ENCODE measurements around the gene NUTM1.
"Not testable (repeated sequence)": the region's sequence is repeated elsewhere in the genome, so short reads cannot be mapped to it uniquely, and the experiment has no call there.

NUTM1 gene

DNA sequence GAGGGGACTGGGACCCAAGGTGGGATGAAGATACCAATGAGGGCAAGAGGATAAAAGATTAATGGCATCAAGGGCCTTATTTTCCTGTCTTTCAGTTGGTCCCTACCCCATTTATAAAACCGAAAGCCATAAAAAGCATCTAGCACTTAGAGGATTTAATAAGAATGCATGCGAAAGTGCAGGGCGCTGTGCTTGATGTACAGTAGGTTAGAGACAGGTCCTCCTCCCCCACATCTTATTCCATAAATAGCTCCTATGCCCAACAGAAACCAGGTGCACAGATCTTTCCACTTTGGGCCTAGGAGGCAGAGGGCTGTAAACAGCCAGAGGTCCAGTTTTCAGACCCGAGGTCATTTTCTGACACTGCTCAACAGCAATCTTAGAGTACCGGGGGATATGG lies 22.7 kb downstream of the NUTM1 start:
- no peak for DNase-seq (ENCODE audit: low read depth)

DNA sequence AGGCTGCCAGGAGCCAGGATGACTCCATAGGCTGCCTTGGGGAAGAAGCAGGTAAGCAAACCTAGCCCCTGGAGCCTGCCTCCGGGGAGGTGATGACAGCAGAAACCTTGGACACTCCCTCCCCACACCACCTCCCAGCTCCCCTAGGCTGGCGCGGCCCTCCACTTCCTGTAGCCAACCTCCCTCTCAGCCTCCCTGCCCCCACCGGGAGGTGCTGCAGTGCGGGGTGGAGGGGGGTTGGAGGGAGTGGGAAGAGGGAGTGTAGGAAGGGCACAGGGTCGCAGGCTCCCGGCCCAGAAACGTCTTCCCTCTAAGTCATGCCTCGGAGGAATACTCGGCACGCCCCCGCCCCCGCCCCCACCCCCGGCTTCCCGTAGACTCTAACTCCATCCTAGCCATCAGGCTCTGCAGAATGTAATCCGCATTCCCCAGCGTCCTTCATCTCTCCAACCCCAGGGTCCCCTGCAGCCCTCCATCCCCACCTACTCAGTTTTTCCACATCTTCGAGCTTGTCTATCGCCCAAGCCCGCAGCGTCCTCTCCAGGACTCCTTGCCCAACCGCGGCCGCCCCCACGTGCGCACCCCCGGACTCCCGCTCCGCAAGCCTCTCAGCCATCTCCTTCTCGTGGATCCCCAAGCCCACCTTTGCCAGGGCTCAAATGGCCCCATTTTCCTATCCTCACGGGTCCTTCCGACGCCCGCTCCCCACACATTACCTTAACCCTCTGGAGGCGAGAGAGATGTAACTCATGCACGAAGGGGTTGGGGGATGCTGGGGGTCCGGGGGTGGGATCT lies 23.4 kb downstream of the NUTM1 start:
- peak; percentile 70 for DNase-seq (ENCODE audit: low read depth)

DNA sequence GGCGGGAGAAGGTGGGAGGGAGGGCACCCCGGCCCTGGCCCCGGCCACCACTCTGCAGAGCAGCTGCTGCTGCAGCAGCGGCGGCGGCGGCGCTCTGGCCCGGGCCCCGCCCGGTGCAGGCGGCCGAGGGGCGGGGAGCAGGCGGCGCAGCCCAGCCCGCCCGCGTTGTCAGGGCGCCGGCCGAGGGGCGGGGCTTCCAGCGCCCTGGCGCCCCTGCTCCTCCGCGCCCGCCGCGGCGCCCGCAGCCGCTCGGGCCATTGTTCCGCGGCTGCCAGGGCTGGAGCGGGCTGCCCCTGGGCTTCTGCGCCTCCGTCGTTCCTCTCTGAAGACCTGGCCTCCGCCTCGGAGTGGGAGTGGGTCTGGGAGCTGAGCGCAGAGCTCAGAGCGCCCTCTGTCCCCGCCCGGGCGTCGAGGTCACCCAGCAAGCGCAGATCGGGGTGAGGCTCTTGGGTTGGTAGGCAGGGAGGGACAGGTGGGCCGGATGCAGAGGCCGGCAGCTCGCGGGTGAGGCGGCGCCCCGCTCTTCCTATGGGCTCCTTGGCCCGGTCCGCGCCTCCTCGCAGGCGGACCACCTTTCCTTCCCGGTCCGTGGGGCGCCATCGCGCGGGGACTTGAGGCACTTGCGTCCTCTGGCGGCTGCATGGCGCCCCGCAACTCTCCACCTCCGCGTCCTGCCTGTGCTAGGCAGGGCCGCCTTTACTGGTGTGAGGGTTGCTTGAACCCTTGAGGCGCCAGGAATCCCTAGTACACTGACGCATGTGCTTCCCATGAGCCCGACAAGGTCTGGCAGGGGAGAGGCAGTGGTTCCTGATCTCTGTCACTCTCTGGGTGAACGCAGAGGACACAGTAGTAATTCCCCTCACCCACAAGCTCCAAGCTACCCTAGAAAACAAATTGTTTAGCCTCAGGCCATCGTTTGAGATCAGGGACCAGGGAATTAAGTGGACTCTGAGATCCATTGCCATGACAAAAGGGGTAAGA lies 24.3 kb downstream of the NUTM1 start, which contains the start of gene LPCAT4:
Gene LPCAT4, minus strand, starts transcription at position 96 of the 981 bp plus-strand sequence. CDS start 96 bp downstream, outside the sequence.
- peak; percentile 90 for DNase-seq (ENCODE audit: low read depth)

DNA sequence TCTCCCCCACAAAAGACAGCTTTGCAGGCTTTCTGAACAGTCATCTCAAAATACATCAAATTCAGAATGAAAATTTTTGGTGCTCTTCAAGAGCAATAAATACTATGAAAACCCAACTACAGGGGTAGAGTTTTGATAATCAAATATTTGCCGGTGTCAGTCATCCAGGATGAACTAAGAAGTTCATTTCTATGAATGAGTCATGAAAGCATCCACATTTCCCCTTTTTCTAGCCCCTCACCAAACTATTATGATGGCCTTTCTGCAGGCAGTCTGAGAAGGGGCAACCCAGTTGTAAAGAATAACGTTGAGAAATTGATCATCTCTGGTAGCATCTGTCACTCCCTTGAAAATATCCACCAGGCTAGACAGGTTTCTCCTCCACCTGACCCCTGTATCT lies 27.0 kb downstream of the NUTM1 start:
- DNase-seq (ENCODE audit: low read depth): no peak

- no peak for DNase-seq (ENCODE audit: low read depth)
These were observed 27.5 kb downstream of the NUTM1 start for GRCh38 chr15:34370643-34371042.

DNA sequence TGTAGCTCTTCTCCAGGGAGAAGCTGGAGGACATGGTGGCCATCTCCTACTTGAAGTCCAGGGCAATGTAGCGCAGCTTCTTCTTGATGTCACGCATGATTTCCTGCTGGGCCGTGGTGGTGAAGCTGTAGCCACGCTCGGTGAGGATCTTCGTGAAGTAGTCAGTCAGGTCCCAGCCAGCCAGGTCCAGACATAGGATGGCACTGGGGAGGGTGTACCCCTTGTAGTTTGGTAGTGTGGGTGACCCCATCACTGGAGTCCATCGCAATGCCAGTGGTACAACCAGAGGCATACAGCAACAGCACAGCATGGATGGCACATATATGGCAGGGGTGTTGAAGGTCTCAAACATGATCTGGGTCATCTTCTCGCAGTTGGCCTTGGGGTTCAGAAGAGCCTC lies 30.8 kb downstream of the NUTM1 start:
- no peak for DNase-seq (ENCODE audit: low read depth)

GRCh38 chr15:34374816-34375215 lies 31.7 kb downstream of the NUTM1 start:
- DNase-seq (ENCODE audit: low read depth): no peak

DNA sequence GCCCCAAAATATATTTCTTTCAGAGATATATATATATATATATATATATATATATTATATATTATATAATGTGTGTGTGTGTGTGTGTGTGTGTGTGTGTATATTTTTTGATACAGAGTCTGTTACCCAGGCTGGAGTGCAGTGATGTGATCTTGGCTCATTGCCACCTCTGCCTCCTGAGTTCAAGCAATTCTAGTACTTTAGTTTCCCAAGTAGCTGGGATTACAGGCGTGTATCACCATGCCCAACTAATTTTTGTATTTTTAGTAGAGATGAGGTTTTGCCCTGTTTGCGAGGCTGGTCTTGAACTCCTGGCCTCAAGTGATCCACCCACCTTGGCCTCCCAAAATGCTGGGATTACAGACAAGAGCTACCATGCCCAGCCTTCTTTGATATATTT lies 32.4 kb downstream of the NUTM1 start:
- not testable (repeated sequence) for DNase-seq (ENCODE audit: low read depth)

- DNase-seq (ENCODE audit: low read depth): no peak
These were observed 33.7 kb downstream of the NUTM1 start for GRCh38 chr15:34376856-34377255.

DNA sequence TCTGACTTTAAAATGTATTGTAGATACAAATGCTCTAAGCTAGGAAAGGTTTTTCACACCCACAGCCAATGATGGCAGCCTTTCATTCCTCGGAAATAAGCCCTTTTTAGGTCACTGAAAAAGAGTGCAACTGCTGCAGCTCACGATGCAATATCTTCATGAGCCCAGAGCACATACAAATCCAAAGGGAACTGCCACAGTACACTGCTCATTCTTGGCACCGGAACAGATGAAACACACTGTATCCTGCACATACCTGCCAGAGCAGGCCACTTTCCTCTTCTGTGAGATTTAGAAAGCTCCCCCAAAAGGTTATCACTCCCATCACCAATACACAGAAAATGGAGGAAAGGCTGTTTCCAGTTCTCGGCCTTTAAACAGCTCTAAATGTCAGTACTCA lies 37.4 kb downstream of the NUTM1 start:
- DNase-seq (ENCODE audit: low read depth): not testable (repeated sequence)

- DNase-seq (ENCODE audit: low read depth): not testable (repeated sequence)
These were observed 38.9 kb downstream of the NUTM1 start for GRCh38 chr15:34381829-34382521.

DNA sequence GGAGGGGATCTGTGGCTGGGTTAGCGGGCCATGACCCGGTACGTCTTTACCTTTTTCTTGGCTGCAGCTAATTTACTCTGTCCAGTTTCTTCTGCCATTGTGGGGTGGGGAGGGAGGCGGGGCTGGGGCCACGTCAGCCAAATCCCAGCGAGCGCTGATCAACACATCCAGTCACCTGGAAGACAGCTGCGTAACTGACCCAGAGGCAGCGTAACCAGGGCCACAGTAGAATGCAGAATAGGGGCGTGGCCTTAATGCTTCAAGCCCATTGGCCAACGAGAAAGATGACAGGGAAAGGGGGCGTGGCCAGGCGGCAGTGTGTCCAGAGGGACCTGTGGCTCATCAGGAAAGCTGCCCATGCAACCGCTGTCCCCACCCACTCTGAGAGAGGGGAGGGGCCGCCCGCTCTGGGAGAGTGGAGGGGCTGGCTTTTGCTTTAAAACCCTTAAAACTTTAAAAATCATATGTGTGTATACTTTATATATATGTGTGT lies 46.5 kb downstream of the NUTM1 start:
- not testable (repeated sequence) for DNase-seq (ENCODE audit: low read depth)

DNA sequence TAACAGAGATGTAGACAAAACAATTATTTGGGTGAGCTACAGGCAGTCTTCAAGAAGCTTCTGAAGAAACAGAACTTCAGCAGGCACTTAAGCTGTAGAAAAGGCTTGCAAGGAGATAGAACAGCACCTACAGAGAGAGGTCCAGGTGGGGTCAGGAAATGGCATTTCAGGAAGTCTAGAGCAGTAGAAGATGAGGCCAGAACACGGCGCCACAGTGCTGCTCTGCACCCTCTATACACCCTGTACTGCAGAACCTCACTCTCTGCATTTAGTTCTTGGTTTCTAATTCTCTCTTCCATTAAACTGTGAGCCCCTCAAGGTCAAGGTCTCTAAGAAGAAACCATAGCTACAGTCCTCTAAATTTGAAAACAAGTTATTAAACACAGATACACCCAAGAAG lies 49.9 kb downstream of the NUTM1 start:
- DNase-seq (ENCODE audit: low read depth): not testable (repeated sequence)

GRCh38 chr15:34397637-34398259 lies 54.6 kb downstream of the NUTM1 start:
- DNase-seq (ENCODE audit: low read depth): not testable (repeated sequence)

DNA sequence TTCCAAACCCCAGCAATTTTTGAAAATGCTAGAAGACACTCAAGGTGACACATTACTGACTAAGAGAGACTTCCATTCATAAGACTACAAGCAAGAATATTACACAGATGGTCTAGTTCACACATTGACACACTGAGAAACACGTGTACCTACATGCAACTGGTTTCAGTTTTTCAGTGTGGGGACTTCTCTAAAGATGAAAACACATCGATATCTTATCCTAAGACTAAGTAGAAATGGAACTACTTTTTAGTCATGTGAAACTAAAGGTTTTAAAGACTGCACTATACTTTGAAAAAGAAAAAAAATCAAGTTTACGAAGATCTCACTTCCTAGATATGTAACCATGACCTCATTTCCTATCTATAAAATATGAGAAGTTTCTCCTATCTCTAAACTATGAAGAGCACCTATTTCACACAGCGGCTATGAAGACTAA lies 60.1 kb downstream of the NUTM1 start:
- not testable (repeated sequence) for DNase-seq (ENCODE audit: low read depth)

GRCh38 chr15:34403899-34404298 lies 60.8 kb downstream of the NUTM1 start:
- DNase-seq (ENCODE audit: low read depth): not testable (repeated sequence)

Data from ELR (cell line).